HG03095 (cell line): ENCODE data around the gene PARVB.

Experiments
- ATAC-seq: cut with Tn5 transposase; IDR thresholded peaks from one replicate; pipeline ENCODE4 v1.9.1; 2021; ENCODE audit warnings: moderate library complexity; ENCODE audit not compliant: unreplicated experiment

The PARVB gene

GRCh38 chr22:44025171-44026065, 1.3 kb downstream of the PARVB start:
- ATAC-seq: peak; percentile 51

GRCh38 chr22:44026066-44026629, 2.0 kb downstream of the PARVB start:
- ATAC-seq: no peak

- ATAC-seq: no peak
Observed at GRCh38 chr22:44026630-44027511, 2.8 kb downstream of the PARVB start.

GRCh38 chr22:44028091-44028490, 4.0 kb downstream of the PARVB start:
- ATAC-seq: no peak

- ATAC-seq: no peak
Observed at GRCh38 chr22:44029069-44029468, 5.0 kb downstream of the PARVB start.

GRCh38 chr22:44030051-44030701, 6.1 kb downstream of the PARVB start:
- no peak for ATAC-seq

GRCh38 chr22:44030702-44031082, 6.6 kb downstream of the PARVB start:
- no peak for ATAC-seq

- ATAC-seq: no peak
Observed at GRCh38 chr22:44031158-44031952, 7.3 kb downstream of the PARVB start.

GRCh38 chr22:44032126-44032730, 8.1 kb downstream of the PARVB start:
- ATAC-seq: no peak

GRCh38 chr22:44033287-44033686, 9.2 kb downstream of the PARVB start:
- ATAC-seq: no peak

- no peak for ATAC-seq
Observed at GRCh38 chr22:44033694-44034093, 9.6 kb downstream of the PARVB start.

GRCh38 chr22:44037519-44038375, 13.6 kb downstream of the PARVB start:
- no peak for ATAC-seq

- ATAC-seq: no peak
Observed at GRCh38 chr22:44039566-44040171, 15.6 kb downstream of the PARVB start.

GRCh38 chr22:44042249-44043218, 18.4 kb downstream of the PARVB start:
- ATAC-seq: peak; percentile 68

GRCh38 chr22:44045145-44045544, 21.0 kb downstream of the PARVB start:
- ATAC-seq: no peak

GRCh38 chr22:44046485-44047141, 22.5 kb downstream of the PARVB start:
- no peak for ATAC-seq

- ATAC-seq: no peak
Observed at GRCh38 chr22:44047891-44048301, 23.8 kb downstream of the PARVB start.
